NCI-H2196 treated with DMSO at 0.1 percent for 48 hours (cell line): ENCODE results near the gene DDX19B.
"Not testable (repeated sequence)": the region's sequence is repeated elsewhere in the genome, so short reads cannot be mapped to it uniquely, and the experiment has no call there.

Experiments used
- DNase-seq: peaks from one replicate; lab custom pipeline; 2025; ENCODE audit not compliant: unreplicated experiment; lab: John Stamatoyannopoulos, UW

The DDX19B gene

GRCh38 chr16:70298988-70299938, at the start of gene DDX19B:
DDX19B (plus strand) TSS chr16:70299186; CDS start chr16:70299298, 112 bp downstream.
- DNase-seq = peak; percentile 17

- not testable (repeated sequence) for DNase-seq
Observed at GRCh38 chr16:70249697-70250096, 49.3 kb upstream of the DDX19B start.

GRCh38 chr16:70250748-70251628, 48.0 kb upstream of the DDX19B start:
- DNase-seq = no peak

- peak; percentile 79 for DNase-seq
Observed at GRCh38 chr16:70251629-70252354, 47.2 kb upstream of the DDX19B start, which contains the start of gene EXOSC6. EXOSC6 (minus strand) TSS chr16:70251940; CDS start chr16:70251900, 40 bp downstream.

GRCh38 chr16:70252355-70252988, 46.5 kb upstream of the DDX19B start:
- DNase-seq = no peak

- no peak for DNase-seq
Observed at GRCh38 chr16:70253291-70254106, 45.5 kb upstream of the DDX19B start.

GRCh38 chr16:70254180-70254964, 44.6 kb upstream of the DDX19B start:
- DNase-seq = no peak

GRCh38 chr16:70254965-70255286, 44.1 kb upstream of the DDX19B start:
- DNase-seq = no peak

- no peak for DNase-seq
Observed at GRCh38 chr16:70255574-70255973, 43.4 kb upstream of the DDX19B start.

GRCh38 chr16:70257391-70257790, 41.6 kb upstream of the DDX19B start:
- no peak for DNase-seq

- DNase-seq = no peak
Observed at GRCh38 chr16:70258065-70258464, 40.9 kb upstream of the DDX19B start.

GRCh38 chr16:70258946-70259345, 40.0 kb upstream of the DDX19B start:
- no peak for DNase-seq

- not testable (repeated sequence) for DNase-seq
Observed at GRCh38 chr16:70259903-70260302, 39.1 kb upstream of the DDX19B start.

- DNase-seq = peak; percentile 5
Observed at GRCh38 chr16:70267516-70267915, 31.5 kb upstream of the DDX19B start.

GRCh38 chr16:70267922-70268321, 31.1 kb upstream of the DDX19B start:
- DNase-seq = not testable (repeated sequence)

- no peak for DNase-seq
Observed at GRCh38 chr16:70269471-70269870, 29.5 kb upstream of the DDX19B start.

- DNase-seq = no peak
Observed at GRCh38 chr16:70270176-70270575, 28.8 kb upstream of the DDX19B start.

GRCh38 chr16:70271696-70272095, 27.3 kb upstream of the DDX19B start:
- no peak for DNase-seq

GRCh38 chr16:70276392-70276791, 22.6 kb upstream of the DDX19B start:
- DNase-seq = no peak
